Measurements from ENCODE around the gene IGFBP1. TPM values are rescaled to one million over a fixed set of nuclear protein-coding genes. Genes with fewer than 3 reads are reported as not detected.

The IGFBP1 gene
- polyA plus RNA-seq, 2 of the 4 experiments (the other 2 are of a cell fraction), result 4.4 to 8.4 TPM

DNA sequence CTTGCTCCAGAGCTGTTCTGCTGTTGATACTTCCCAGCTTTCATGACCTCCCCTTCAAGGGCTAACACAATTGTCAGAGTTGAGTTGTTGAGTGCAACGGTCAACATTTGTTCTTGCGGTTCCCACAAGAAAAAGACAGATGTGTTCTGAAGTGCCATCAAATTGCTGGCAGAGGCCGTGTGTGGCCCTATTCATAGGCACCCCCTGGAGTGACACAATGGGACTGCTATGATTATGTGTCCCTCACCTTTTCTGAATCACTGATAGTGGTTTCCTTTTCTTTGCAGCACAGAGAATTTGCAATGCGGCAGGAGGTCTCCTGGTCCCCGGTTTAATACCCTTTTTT, 5.8 kb upstream of the IGFBP1 start (continued):
- no peak for TF ChIP-seq HMGXB4 (CRISPR knock-in tag; IDR thresholded peaks at IDR 0.05; ENCODE audit: borderline replicate concordance)
- TF ChIP-seq NPAS2 (CRISPR knock-in tag; IDR thresholded peaks at IDR 0.05; ENCODE audit: borderline replicate concordance), result no peak
- TF ChIP-seq MAZ (IDR thresholded peaks at IDR 0.05; ENCODE audit: borderline replicate concordance, low read depth, low read length), result no peak
- TF ChIP-seq RAD21 (conservative IDR thresholded peaks at IDR 0.05 in 1 of 2, IDR thresholded peaks at IDR 0.05 in 1 of 2), result no peak
- TF ChIP-seq HOXB13 (CRISPR knock-in tag; IDR thresholded peaks at IDR 0.05; ENCODE audit: low read depth), result no peak

DNA sequence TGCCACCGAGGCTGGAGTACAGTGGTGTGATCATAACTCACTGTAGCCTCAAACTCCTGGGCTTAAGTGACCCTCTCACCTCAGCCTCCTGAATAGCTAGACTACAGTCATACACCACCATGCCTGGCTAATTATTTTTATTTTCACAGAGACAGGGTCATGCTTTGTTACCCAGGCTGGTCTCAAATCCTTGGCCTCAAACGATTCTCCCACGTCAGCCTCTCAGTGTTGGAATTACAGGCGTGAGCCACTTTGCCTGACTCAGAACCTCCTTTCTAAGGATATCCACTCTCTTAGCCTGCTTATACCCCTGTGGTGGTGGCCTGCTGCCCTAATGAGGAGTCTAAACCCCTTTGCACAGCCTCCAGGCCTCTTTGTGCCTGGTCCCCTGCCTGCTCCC, 4.2 kb upstream of the IGFBP1 start:
- POLR2A ChIA-PET, result no interaction called here
- peak overlapping the region; percentile 86 to 89 for H3K27ac ChIP-seq
- FAIRE-seq (no peak), ATAC-seq (no peak), DNase-seq (ENCODE audit: low read depth in 1 of 2, low spot score in 1 of 2) (no peak)
- CTCF ChIA-PET, result interaction anchor here (0.7 to 7.8 kb wide), 7 partner anchors 8 to 1216 kb away, joined by 3 to 51 read pairs (median 4); partner anchors contain the start of genes CCDC201 and IGFBP3
- 89% methylated on average over 4 of the region's 4 CpGs for WGBS (ENCODE audit: missing lambda C conversion rate)
- no peak for TF ChIP-seq JUN (IDR thresholded peaks at IDR 0.05)
- no peak for TF ChIP-seq HOXA7 (CRISPR knock-in tag; IDR thresholded peaks at IDR 0.05)
- no peak for TF ChIP-seq CBX2 (IDR thresholded peaks at IDR 0.05; ENCODE audit: borderline replicate concordance, low read depth)
- TF ChIP-seq SMC3 (IDR thresholded peaks at IDR 0.05), result no peak
- TF ChIP-seq BCL3 (IDR thresholded peaks at IDR 0.05), result no peak
- TF ChIP-seq TP53 (CRISPR knock-in tag; IDR thresholded peaks at IDR 0.05), result no peak
- no peak for TF ChIP-seq ZFP36 (IDR thresholded peaks at IDR 0.05; ENCODE audit: borderline replicate concordance, partially characterized antibody)
- TF ChIP-seq POLR2A (IDR thresholded peaks at IDR 0.05; ENCODE audit: low read length), result no peak
- TF ChIP-seq NPAS2 (CRISPR knock-in tag; IDR thresholded peaks at IDR 0.05; ENCODE audit: borderline replicate concordance), result no peak
- no peak for TF ChIP-seq MAX (IDR thresholded peaks at IDR 0.05)
- TF ChIP-seq EHMT2 (IDR thresholded peaks at IDR 0.05; ENCODE audit: low read depth), result no peak
- no peak for TF ChIP-seq KDM1A (IDR thresholded peaks at IDR 0.05; ENCODE audit: low read depth)
- no peak for TF ChIP-seq CEBPB (IDR thresholded peaks at IDR 0.05)
- no peak for TF ChIP-seq ZSCAN20 (CRISPR knock-in tag; IDR thresholded peaks at IDR 0.05)
- no peak overlapping the region for H3K4me3 ChIP-seq
- peak overlapping the region; percentile 72; the same call in 2 of the 3 replicates for H3K4me2 ChIP-seq
- H3K4me1 ChIP-seq, result peaks cover 72% of the 10 kb centered on the region
- 0 out of 3 replicates have a peak, but pooled peaks cover 4% of the 10 kb centered on the region for H3K9me3 ChIP-seq

GRCh38 chr7:45885264-45885882, 2.9 kb upstream of the IGFBP1 start:
- ATAC-seq, result peak; percentile 45 to 53; a peak in 5 of 6 replicates
- POLR2A ChIA-PET, result no interaction called here
- H3K27ac ChIP-seq, result peak overlapping the region; percentile 86 to 89
- DNase-seq (ENCODE audit: low read depth in 1 of 2, low spot score in 1 of 2), result peak; percentile 63 to 81
- CTCF ChIA-PET, result interaction anchor here (0.8 to 7.8 kb wide), 4 partner anchors 31 to 1292 kb away, joined by 3 to 51 read pairs (median 4); partner anchors contain the start of gene IGFBP3
- peaks cover 76% of the 10 kb centered on the region for H3K4me1 ChIP-seq
- FAIRE-seq, result peak; percentile 7
- H3K4me3 ChIP-seq, result no peak overlapping the region
- peak overlapping the region; percentile 72 for H3K4me2 ChIP-seq
- 6% methylated on average over 4 of the region's 7 CpGs for WGBS (ENCODE audit: missing lambda C conversion rate)
- H3K9me3 ChIP-seq, result no peaks in the 10 kb centered on the region
- peak; percentile 37; the same call in 1 of the 2 replicates for TF ChIP-seq MAX (IDR thresholded peaks at IDR 0.05)
- TF ChIP-seq EP300 (IDR thresholded peaks at IDR 0.05), result peak; percentile 57 to 65; a peak in 3 of 5 replicates
- peak; percentile 51 for TF ChIP-seq GATA3 (IDR thresholded peaks at IDR 0.05; ENCODE audit: borderline replicate concordance)
- peak; percentile 17 to 58; a peak in 3 of 4 replicates for TF ChIP-seq CEBPB (IDR thresholded peaks at IDR 0.05)
- no peak for TF ChIP-seq ZNF302 (CRISPR knock-in tag; IDR thresholded peaks at IDR 0.05)
- no peak for TF ChIP-seq RCOR1 (IDR thresholded peaks at IDR 0.05; ENCODE audit: low read depth, low read length)
- peak; percentile 32 to 51; a peak in 1 of 5 replicates for TF ChIP-seq JUN (IDR thresholded peaks at IDR 0.05)
- peak; percentile 64; the same call in 1 of the 2 replicates for TF ChIP-seq JUNB (IDR thresholded peaks at IDR 0.05)
- no peak for TF ChIP-seq FOSL2 (IDR thresholded peaks at IDR 0.05)
- TF ChIP-seq FOSL2 (CRISPR knock-in tag; IDR thresholded peaks at IDR 0.05), result peak; percentile 28; the same call in 1 of the 2 replicates
- no peak for TF ChIP-seq CHD2 (IDR thresholded peaks at IDR 0.05; ENCODE audit: low read length, partially characterized antibody)
